ENCODE results near the gene ZIK1.

ZIK1 gene

GRCh38 chr19:57613941-57614743 lies 30.2 kb downstream of the ZIK1 start, which contains the start of gene ZNF134:
TSS of gene ZNF134 (plus strand) at chr19:57614242. CDS start at chr19:57619469, 5,227 bp downstream.
- peak; percentile 69 to 85 (median 76) for DNase-seq

- DNase-seq: no peak
Measured at GRCh38 chr19:57615346-57615745, 31.4 kb downstream of the ZIK1 start.

- no peak for DNase-seq
Measured at GRCh38 chr19:57620673-57621348, 36.9 kb downstream of the ZIK1 start.

- no peak for DNase-seq
Measured at GRCh38 chr19:57623091-57623490, 39.1 kb downstream of the ZIK1 start.

- peak; percentile 28 to 81 (median 70) for DNase-seq
Measured at GRCh38 chr19:57632987-57633831, 49.3 kb downstream of the ZIK1 start, which contains the start of gene ZNF211. TSS of gene ZNF211 (plus strand) at chr19:57633168. CDS start at chr19:57633347, 179 bp downstream.

GRCh38 chr19:57633832-57634131 lies 49.8 kb downstream of the ZIK1 start:
- DNase-seq: no peak

- no peak for DNase-seq
Measured at GRCh38 chr19:57637379-57637778, 53.4 kb downstream of the ZIK1 start.

- DNase-seq: no peak
Measured at GRCh38 chr19:57641715-57642234, 57.8 kb downstream of the ZIK1 start.

GRCh38 chr19:57642396-57643046 lies 58.6 kb downstream of the ZIK1 start:
- DNase-seq: no peak
